KBM-7 (cell line): ENCODE data around the gene RND1.
"Not testable (repeated sequence)": the region's sequence is repeated elsewhere in the genome, so short reads cannot be mapped to it uniquely, and the experiment has no call there.

Source experiments
- DNase-seq: peaks from one replicate; pipeline ENCODE4 v3.0.0-alpha.2; 2015
- in situ Hi-C: fragments of 300-500 bp; cut with MboI; formaldehyde crosslinking; loops from 2 replicates; pipeline ENCODE4 v1.14.3; 2020; ENCODE audit warnings: low sequenced_read_pairs, low pct_unique_long_range_greater_than_20kb, mixed read lengths

RND1 gene

GRCh38 chr12:48865281-48866051 lies at the start of gene RND1:
RND1 (minus strand) TSS chr12:48865870; CDS start chr12:48865767, 103 bp downstream.
- in situ Hi-C loops = no loop called here
- peak; percentile 94 for DNase-seq

DNA sequence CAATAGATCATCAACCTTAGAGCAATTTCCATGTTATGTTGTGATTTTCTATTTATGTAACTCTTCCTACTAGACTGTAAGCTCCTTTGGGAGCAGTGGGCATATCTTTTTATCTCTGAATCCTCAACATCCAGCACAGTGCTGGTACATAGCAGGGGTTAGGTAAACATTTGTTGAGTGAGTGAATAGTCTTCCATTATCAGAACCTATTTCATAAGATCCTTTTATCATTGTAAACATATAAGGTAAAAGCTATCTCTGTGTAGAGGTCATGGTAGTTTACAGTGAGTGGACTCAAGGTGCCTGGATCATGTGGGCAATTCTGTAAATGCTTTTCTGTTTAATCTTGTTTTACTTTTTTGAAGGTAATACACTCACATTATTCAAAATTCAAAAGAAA lies 44.5 kb upstream of the RND1 start:
- no peak for DNase-seq
- in situ Hi-C loops = no loop called here

GRCh38 chr12:48909698-48910097 lies 44.0 kb upstream of the RND1 start:
- in situ Hi-C loops, DNase-seq: not testable (repeated sequence)

GRCh38 chr12:48907245-48907644 lies 41.6 kb upstream of the RND1 start:
- no peak for DNase-seq
- in situ Hi-C loops = no loop called here

DNA sequence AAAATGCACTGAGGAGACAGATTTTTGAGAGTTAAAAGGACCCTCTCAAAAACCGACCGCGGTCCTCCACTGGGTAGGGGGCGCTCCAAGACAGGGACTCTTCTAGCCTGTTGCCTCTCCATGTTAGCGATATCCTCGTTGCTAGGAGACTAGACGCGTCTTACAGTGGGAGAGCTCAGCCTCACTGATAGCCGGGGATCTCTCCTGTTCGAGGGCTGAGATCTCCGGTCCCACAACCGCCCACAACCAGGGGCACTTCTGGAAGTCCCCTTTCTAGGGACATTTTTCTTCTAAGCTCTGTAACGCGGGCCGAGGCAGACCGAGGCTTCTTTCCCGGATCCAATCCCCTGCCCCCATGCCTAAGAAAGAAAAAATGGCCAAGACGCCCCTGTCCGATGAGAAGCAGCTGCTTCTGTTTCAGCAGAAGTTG lies 38.3 kb upstream of the RND1 start:
- in situ Hi-C loops = no loop called here
- peak; percentile 86 for DNase-seq

- in situ Hi-C loops = no loop called here
- DNase-seq = no peak
Measured at GRCh38 chr12:48903363-48903981, 37.8 kb upstream of the RND1 start.

GRCh38 chr12:48901278-48901677 lies 35.6 kb upstream of the RND1 start:
- in situ Hi-C loops = no loop called here
- no peak for DNase-seq

DNA sequence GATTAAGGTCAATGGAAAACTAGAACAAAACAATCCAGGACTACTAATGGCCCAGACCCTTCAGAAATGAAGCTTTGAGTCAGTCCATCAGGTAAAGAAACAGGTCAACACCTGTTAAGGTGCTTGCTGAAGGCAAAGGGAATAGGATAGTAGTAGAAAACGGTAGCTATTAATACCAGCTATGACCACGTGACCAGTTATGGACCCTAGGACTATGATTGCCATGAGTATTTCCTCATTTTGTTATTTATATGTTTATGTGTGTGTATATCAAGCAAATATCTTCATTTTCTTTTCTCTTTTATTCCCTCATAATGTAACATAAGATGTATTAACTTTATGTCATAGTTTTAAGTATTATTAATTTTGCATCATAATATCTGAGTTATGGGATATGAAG lies 34.0 kb upstream of the RND1 start:
- no peak for DNase-seq
- in situ Hi-C loops = no loop called here

DNA sequence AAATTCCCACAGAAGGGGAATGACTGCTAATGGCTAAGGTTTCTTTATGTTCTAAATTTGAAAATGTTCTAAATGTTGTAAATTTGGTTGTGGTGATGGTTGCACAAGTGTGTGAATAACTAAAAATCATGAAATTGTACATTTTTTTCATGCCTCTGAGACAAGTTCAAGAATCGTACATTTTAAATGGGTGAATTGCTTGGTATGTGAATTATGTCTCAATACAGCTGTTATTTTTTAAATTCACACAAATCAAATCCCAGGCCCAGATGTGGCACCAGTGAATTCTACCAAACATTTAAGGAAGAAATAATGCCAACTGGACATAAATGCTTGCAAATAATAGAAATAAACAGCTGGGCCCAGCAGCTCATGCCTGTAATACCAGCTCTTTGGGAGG lies 28.6 kb upstream of the RND1 start:
- in situ Hi-C loops = no loop called here
- DNase-seq = no peak

DNA sequence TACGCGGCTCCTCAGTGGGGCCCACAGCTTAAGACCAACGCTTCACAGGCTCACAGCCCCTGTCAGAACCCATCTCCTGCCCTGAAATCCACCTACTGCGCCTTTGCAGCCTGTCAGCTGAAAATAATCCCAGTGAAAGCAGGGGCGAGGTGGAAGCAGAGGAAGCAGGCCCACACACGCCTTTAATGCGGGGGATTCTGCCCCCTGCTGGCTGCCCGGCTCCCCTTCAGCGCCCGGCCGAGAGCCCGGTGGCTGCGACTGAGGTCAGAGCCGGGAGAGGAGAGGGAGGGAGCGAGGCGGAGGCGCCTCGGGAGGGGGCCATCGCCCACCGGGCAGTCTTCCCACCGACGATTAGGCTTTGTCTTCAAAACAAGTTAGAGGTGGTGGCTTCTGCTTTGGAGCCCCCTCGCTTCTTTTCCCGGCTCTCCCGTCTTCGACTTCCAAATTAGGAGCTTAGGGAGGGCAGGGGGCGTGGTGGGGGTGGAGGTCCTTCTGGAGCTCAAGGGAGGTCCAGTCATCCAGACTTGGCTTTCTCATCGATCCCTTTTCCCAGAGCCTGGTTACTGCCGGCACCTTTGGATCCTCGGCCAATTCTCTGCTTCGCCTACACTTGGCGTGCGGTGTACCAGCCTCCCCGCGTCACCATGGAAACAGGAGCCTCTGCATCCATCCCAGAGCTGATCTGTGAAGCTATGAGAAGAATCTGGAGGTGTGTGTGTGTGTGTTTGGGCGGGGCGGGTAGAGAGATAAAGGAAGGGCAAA lies 25.2 kb upstream of the RND1 start:
- in situ Hi-C loops = no loop called here
- peak; percentile 88 for DNase-seq

DNA sequence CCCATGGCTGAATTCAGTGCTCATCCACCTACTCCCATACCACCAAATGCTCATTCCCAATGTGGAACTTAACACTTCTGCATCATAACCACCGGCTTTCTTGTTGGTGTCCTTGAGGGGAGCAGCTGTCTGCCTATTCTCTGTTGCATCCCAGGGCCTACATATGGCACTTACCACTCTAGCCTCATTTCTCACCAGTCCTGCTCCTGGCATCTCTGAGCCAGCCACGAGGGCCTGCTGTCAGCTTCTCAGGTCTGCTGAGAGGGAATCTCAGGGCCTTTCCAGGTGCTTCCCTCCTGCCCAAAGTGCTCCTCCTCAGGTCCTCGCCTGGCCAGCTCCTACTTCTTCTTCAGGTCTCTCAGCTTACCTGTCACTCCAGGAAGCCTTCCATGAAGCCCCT lies 24.0 kb upstream of the RND1 start:
- DNase-seq = no peak
- in situ Hi-C loops = no loop called here

GRCh38 chr12:48883305-48884161 lies 17.9 kb upstream of the RND1 start:
- DNase-seq = no peak
- in situ Hi-C loops = no loop called here

DNA sequence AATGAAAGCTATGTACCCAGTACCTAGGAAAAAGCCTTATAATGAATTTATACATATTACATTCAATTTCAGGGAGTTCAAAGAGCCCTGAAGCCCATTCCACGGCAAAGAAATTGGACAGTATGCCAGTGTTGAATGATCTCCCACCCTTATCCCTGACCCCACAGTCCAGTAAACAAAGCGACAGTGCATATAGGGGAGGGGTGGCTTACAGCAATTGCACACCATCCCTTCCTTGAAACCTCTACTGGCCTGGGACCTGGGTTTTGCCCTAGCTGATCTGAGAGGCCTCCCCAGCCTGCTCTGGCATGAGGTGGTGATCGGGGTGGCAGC lies 17.3 kb upstream of the RND1 start:
- in situ Hi-C loops = no loop called here
- no peak for DNase-seq

- peak; percentile 19 for DNase-seq
- in situ Hi-C loops = no loop called here
Measured at GRCh38 chr12:48882315-48882687, 16.6 kb upstream of the RND1 start.

- in situ Hi-C loops = no loop called here
Measured at GRCh38 chr12:48881686-48882314, 16.1 kb upstream of the RND1 start.

DNA sequence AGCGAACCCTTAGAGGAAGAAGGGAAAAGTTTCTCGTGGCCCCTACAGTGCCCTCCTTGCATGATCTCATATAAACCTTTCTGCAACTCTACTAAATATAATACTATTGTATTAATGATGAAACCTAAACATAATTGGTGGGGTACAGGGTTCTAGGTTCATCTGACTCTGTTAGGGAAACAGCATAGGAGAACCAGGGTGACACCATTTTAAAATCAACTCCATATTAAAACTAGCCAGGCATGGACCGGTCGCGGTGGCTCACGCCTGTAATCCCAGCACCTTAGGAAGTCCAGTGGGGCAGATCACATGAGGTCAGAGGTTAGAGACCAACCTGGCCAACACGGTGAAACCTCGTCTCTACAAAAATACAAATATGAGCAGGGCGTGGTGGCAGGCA lies 15.0 kb upstream of the RND1 start:
- no peak for DNase-seq
- in situ Hi-C loops = no loop called here

More at GRCh38 chr12:48881686-48882314, 16.1 kb upstream of the RND1 start:
- no peak for DNase-seq

DNA sequence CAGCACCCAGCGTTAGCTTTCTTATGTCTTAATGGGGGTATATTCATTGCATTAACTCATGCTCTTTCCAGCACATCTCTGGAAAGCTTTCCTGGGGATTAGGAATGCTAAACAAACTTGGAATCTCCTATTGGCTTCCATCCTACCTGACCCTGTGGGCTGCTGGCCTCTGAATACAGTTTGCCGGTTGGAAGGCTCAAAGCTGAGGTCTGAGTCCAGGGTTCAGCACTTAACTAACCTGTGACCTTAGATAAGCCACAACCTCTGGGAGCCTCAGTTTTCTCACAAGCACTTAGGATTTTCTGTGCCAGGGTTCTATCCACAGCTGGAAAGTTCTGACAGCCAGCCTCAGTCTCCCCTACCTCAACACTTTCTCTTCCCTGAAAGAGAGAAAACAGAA lies 12.9 kb upstream of the RND1 start:
- no peak for DNase-seq
- in situ Hi-C loops = no loop called here

GRCh38 chr12:48875944-48876515 lies 10.4 kb upstream of the RND1 start:
- in situ Hi-C loops = no loop called here
- DNase-seq = no peak

DNA sequence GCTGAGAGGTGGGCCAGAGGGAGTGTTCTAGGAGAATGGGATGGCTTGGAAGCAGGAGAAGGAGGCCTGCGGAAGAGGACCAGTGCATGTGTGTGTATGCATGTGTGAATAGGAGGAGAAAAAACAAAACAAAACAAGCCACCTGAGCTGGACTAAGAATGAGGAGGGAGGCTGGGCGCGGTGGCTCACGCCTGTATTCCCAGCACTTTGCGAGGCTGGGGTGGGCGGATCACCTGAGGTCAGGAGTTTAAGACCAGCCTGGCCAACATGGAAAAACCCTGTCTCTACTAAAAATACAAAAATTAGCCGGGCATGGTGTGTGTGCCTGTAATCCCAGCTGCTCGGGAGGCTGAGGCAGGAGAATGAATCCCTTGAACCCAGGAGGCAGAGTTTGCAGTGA lies 7.9 kb upstream of the RND1 start:
- in situ Hi-C loops, DNase-seq: not testable (repeated sequence)
